NCI-H69 (cell line): Measurements from ENCODE around the gene PRRC2C.
"Not testable (repeated sequence)": the region's sequence is repeated elsewhere in the genome, so short reads cannot be mapped to it uniquely, and the experiment has no call there.

ENCODE experiments used
- DNase-seq: peaks from one replicate; lab custom pipeline; 2025; lab: John Stamatoyannopoulos, UW

Gene PRRC2C

GRCh38 chr1:171485375-171486047, at the start of gene PRRC2C:
Gene PRRC2C, plus strand, starts transcription at chr1:171485530. Its CDS starts 26,559 bp downstream, at chr1:171512089.
- peak; percentile 99 for DNase-seq

- DNase-seq, result no peak
Measured at GRCh38 chr1:171438441-171438840, 46.9 kb upstream of the PRRC2C start.

- DNase-seq, result not testable (repeated sequence)
Measured at GRCh38 chr1:171440201-171440600, 45.1 kb upstream of the PRRC2C start.

GRCh38 chr1:171441278-171441895, 43.9 kb upstream of the PRRC2C start:
- peak; percentile 6 for DNase-seq

- DNase-seq, result no peak
Measured at GRCh38 chr1:171446386-171446785, 38.9 kb upstream of the PRRC2C start.

GRCh38 chr1:171455967-171456366, 29.4 kb upstream of the PRRC2C start:
- DNase-seq, result no peak

GRCh38 chr1:171457412-171457811, 27.9 kb upstream of the PRRC2C start:
- DNase-seq, result peak; percentile 37

GRCh38 chr1:171460018-171460620, 25.2 kb upstream of the PRRC2C start:
- no peak for DNase-seq

GRCh38 chr1:171467626-171468025, 17.7 kb upstream of the PRRC2C start:
- no peak for DNase-seq

- DNase-seq, result no peak
Measured at GRCh38 chr1:171468120-171468750, 17.1 kb upstream of the PRRC2C start.

- DNase-seq, result no peak
Measured at GRCh38 chr1:171470726-171471125, 14.6 kb upstream of the PRRC2C start.

- no peak for DNase-seq
Measured at GRCh38 chr1:171472183-171472647, 13.1 kb upstream of the PRRC2C start.

GRCh38 chr1:171476829-171477228, 8.5 kb upstream of the PRRC2C start:
- no peak for DNase-seq

- DNase-seq, result no peak
Measured at GRCh38 chr1:171477804-171478203, 7.5 kb upstream of the PRRC2C start.

GRCh38 chr1:171480035-171480434, 5.3 kb upstream of the PRRC2C start:
- DNase-seq, result peak; percentile 40

- DNase-seq, result peak; percentile 55
Measured at GRCh38 chr1:171484760-171485374, 463 bp upstream of the PRRC2C start.

- peak; percentile 80 for DNase-seq
Measured at GRCh38 chr1:171486048-171486519, 754 bp downstream of the PRRC2C start.

GRCh38 chr1:171487038-171487437, 1.7 kb downstream of the PRRC2C start:
- DNase-seq, result no peak

- no peak for DNase-seq
Measured at GRCh38 chr1:171488190-171488929, 3.0 kb downstream of the PRRC2C start.

- no peak for DNase-seq
Measured at GRCh38 chr1:171494076-171494475, 8.7 kb downstream of the PRRC2C start.

GRCh38 chr1:171495444-171495843, 10.1 kb downstream of the PRRC2C start:
- DNase-seq, result no peak
